Mononuclear cell (primary cell): ENCODE measurements around the gene SPATA6L. TPM values are rescaled to one million over a fixed set of nuclear protein-coding genes. Genes with fewer than 3 reads are reported as not detected.

Experiments used
- H3K27me3 ChIP-seq: 2 replicates; pipeline ENCODE4 v1.6.0; 2011; ENCODE audit warnings: low read length, control low read depth; ENCODE audit not compliant: insufficient read depth
- H3K4me1 ChIP-seq: 2 replicates; pipeline ENCODE4 v1.5.1; 2011; ENCODE audit warnings: mild to moderate bottlenecking, low read length, control low read depth; ENCODE audit not compliant: insufficient read depth
- H3K4me3 ChIP-seq: 2 replicates; pipeline ENCODE4 v1.5.1; 2011; ENCODE audit warnings: mild to moderate bottlenecking, low read length, moderate library complexity
- H3K9me3 ChIP-seq: 2 replicates; pipeline ENCODE4 v1.5.1; 2011; ENCODE audit warnings: low read depth, mild to moderate bottlenecking, control low read depth, low read length
- total RNA-seq: library from RNA; depleted of rRNA; stranded (reverse); fragments of >200 nt; gene quantifications from one replicate; pipeline ENCODE4 v1.2.3, GENCODE V29; 2012

Gene SPATA6L
- total RNA-seq, 1 donor, result 1.8 TPM

DNA sequence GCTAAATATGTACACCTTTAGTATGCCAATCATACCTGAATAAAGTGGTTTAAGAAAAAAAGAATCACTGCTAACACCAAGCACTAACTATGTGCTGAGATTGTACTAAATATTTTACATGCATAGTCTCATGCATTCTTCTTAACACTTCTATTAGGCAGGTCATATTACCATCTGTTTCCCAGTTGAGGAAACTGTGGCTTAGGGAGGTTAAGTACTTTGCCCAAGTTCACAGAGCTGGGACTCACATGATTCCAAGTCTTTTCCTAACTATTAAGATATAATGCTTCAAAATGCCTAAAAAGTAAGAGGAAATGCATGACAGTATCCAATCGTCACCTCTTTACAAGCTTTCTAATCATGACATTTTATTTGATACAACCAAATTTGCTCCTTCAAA, 73.4 kb downstream of the SPATA6L start:
- peaks cover 16% of the 10 kb centered on the region for H3K4me1 ChIP-seq
- H3K4me3 ChIP-seq, result no peak overlapping the region
- no peaks in the 10 kb centered on the region for H3K9me3 ChIP-seq
- no peaks in the 10 kb centered on the region for H3K27me3 ChIP-seq

DNA sequence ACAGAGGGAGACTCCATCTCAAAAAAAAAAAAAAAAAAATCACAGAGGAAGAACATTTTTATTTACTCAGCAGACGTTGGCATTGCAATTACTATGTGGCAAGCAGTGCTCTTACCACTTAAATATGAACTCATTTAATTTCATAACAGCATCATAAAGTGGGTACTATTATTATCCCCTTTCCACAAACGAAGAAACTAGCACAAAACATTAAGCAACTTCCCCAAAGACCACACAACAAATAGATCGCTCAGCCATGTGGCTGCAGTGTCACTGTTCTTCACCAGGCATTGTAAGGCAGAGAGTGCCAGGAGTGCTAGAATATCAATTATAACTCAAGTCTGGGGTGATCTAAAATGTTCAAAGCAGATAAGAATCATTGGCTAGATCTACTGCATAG, 74.0 kb downstream of the SPATA6L start:
- no peaks in the 10 kb centered on the region for H3K27me3 ChIP-seq
- no peak overlapping the region for H3K4me3 ChIP-seq
- peaks cover 16% of the 10 kb centered on the region for H3K4me1 ChIP-seq
- H3K9me3 ChIP-seq, result no peaks in the 10 kb centered on the region

DNA sequence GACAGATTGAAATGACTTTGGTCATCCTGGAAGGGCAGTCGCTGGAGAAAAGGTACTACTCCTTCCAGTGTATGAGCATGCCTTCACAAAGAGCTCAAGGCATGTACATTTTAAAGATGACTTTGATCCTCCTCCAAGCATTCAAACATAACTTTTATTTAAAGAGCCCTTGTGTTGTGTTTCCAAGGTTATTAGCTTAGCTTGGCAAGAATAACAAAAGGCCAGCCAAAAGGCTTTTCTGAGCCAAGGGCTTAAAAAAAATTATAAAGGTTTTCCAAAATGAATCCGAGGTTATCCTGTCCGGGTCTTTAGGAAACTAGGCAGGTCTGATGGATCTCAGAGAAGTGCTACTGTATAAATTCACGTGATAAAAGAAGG, 75.2 kb downstream of the SPATA6L start:
- Histone ChIP-seq H3K9me3 (no peaks in the 10 kb centered on the region), H3K4me1 (peaks cover 4% of the 10 kb centered on the region), H3K27me3 (no peaks in the 10 kb centered on the region), H3K4me3 (no peak overlapping the region)

DNA sequence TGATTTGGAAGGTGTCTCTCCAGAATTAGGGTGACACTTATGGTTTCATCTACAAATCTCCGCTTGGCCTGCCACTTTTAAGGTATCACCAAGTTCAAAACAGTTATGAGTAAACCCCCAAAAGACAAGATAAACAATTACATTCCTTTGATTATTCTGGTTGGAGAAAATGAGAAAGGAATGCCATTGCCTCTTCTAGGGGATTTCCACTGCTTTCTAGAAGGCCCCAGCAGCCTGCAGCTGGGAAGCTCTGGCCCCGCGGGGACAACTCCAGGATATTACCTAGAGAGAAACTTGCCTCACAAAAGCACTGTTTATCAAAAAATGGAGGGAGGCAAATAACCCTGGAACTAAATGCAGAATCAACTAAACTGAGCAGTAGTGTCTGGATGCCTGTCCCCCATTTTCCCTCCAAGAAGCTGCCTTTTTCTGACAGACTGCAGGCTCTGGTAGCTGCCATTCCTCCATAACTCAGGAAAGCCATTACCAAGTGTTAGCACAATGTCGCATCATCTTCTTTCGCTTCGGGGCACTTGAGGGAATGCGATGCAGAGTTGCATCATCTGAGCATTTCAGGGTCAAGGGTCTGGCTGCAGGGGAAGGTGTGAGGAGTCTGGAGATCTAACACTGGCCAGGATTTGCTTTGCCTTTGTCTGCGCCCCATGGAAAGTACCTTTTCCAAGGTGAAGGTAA, 75.7 kb downstream of the SPATA6L start:
- Histone ChIP-seq H3K4me3 (no peak overlapping the region), H3K27me3 (no peaks in the 10 kb centered on the region), H3K4me1 (no peaks in the 10 kb centered on the region), H3K9me3 (no peaks in the 10 kb centered on the region)

DNA sequence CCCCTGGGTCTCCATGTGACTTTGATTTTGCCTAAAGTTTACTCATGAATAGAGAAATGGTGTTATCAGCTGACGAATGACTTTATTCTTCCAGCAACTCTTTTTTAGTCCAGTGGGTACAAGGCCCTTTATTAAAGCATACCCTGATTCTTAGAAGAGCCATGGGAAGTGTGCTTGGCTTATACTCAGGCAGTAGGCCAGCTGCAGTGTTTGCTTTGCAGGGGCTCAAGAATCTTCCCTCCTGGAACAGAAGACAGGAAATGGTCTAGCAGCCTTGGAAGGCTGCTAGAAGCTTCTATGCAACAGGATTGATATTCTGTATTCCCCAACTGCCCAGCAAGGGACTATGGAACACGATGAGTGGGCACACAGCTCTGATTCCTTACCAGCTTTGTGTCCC, 77.6 kb downstream of the SPATA6L start:
- Histone ChIP-seq H3K4me1 (no peaks in the 10 kb centered on the region), H3K4me3 (no peak overlapping the region), H3K9me3 (no peaks in the 10 kb centered on the region), H3K27me3 (no peaks in the 10 kb centered on the region)

DNA sequence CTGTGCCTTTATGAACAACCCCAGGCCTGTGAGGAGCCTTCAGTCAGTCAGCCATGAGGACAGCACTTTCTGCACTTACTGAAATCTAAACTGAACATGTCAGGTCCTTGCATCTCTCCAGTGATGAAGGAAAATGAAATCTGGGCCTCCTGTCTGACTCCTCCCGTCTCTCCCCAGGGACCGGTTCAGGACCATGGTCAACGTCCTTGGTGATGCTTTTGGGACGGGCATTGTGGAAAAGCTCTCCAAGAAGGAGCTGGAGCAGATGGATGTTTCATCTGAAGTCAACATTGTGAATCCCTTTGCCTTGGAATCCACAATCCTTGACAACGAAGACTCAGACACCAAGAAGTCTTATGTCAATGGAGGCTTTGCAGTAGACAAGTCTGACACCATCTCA, 81.1 kb downstream of the SPATA6L start:
- H3K9me3 ChIP-seq, result no peaks in the 10 kb centered on the region
- H3K4me1 ChIP-seq, result no peaks in the 10 kb centered on the region
- H3K27me3 ChIP-seq, result no peaks in the 10 kb centered on the region
- H3K4me3 ChIP-seq, result no peak overlapping the region

DNA sequence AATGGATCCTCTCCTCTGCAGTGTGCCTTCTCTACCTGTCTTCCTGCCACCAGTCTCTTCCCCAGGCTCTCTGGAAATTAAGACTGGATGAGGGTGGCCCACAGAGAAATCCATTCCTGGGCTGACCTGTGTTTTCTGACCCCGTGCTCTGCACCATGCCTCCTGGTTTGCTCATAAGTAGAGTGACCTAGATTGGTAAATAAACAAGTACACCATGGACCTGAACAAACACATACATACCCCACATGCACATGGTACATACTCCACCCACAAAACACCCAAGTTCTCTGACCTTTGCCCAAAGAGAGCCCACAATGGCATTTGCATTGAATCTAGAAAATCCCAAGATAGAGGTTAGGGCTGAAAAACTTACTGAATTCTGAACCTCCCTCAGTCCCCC, 81.6 kb downstream of the SPATA6L start:
- no peak overlapping the region for H3K4me3 ChIP-seq
- no peaks in the 10 kb centered on the region for H3K4me1 ChIP-seq
- no peaks in the 10 kb centered on the region for H3K9me3 ChIP-seq
- no peaks in the 10 kb centered on the region for H3K27me3 ChIP-seq

DNA sequence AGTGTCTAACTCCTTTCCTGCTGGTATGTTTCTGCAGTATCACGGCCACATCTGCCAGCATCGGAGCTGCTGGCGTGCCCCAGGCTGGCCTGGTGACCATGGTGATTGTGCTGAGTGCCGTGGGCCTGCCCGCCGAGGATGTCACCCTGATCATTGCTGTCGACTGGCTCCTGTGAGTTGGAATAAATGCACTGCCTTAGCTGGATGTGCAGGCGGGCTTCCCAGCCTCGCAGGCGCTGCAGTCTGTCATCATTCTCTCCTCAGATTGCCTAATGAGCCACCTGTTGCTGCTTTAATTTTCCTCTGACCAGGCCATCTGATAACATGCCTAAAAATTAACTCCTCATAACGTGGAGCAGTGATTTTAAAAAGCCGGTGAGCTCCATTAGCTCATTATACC, 83.3 kb downstream of the SPATA6L start:
- Histone ChIP-seq H3K4me3 (no peak overlapping the region), H3K9me3 (no peaks in the 10 kb centered on the region), H3K4me1 (no peaks in the 10 kb centered on the region), H3K27me3 (no peaks in the 10 kb centered on the region)

DNA sequence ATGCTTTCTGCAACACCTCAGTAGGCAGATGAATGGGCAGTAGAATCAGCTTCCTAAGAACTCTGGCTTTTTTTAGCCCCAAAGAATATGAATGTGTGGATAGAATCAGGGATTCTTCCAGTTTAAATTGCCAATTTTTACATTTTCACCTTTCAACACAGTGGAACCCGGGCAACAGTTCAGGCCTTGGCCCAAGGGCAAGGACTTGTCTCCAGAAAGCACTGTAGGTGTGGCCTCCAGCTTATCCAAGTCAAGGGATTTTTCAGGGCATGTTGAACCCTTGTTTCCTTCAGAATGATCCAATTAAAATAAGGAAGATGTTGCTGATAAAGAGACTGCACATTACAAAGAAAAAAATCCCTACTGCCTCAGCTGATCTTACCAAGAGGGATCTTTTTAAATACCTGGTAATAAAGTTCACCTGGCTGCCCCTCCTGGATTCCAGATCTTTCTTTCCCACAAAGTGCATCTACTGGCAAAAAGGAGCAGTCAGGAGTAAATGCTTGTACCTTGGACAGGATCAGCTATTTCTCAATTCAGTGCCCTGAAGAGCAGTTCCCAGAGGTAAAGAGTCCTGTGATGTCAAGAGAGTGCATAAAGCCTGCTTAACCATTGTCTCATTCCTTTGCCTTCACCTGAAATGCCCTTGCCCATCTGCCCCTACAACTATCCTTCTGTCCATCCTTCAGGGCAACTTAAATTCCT, 84.3 kb downstream of the SPATA6L start:
- H3K27me3 ChIP-seq, result no peaks in the 10 kb centered on the region
- no peaks in the 10 kb centered on the region for H3K4me1 ChIP-seq
- no peak overlapping the region for H3K4me3 ChIP-seq

DNA sequence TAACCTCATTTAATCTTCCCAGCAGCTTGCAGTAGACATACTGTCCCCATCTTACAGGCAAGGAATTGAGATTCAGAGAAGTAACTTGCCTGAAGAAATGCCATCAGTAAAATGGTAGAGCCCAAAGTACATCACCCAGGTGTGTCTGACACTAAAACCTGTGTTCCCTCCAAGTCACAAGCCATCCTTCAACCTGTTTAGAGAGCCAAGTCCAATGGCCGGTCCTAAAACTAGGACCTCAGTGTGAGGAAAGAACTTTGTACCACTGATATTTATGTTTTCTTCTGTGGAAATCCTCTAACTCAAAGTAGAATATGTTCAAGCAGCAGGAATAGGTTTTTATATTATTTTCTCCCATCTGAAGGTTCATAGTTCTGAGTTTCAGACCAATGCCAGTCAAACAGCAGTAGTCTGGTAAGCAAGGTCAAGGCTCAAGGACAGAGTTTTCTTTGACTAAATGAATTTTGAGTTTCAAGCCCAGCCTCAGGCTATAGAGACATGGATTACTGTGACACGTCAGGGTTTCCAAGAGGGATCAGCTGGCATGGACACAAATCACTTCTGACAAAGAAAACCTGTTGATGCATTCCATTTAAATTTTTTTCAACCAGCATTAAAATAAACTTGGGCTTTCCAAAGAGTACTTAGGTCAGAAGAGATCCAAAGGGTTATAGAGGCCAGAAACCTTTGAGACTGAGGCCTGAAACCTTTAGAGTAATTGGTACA, 85.1 kb downstream of the SPATA6L start:
- H3K4me3 ChIP-seq, result no peak overlapping the region

More for the DNA sequence above, 84.3 kb downstream of the SPATA6L start:
- no peaks in the 10 kb centered on the region for H3K9me3 ChIP-seq

DNA sequence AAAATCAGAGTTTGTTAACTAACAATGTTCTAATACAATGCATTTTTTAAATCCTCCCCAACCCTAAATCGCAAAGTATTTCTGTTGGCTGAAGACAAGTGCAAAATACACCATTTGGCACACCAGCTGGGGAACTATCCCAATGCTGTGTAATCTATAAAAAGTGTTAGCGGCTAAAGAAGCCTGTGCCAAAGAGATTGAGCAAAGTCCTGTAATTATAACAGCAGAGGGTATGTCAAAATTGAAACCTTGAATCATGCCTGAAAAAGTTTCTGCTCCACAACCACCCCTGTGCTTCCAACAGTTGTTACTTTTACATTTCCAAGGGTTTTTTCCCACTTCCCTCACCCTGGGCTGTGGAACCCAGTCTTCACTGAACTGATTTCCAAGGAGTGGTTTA, 87.3 kb downstream of the SPATA6L start:
- Histone ChIP-seq H3K4me1 (no peaks in the 10 kb centered on the region), H3K9me3 (no peaks in the 10 kb centered on the region), H3K27me3 (no peaks in the 10 kb centered on the region), H3K4me3 (no peak overlapping the region)

More for the DNA sequence above, 85.1 kb downstream of the SPATA6L start:
- Histone ChIP-seq H3K9me3 (no peaks in the 10 kb centered on the region), H3K27me3 (no peaks in the 10 kb centered on the region), H3K4me1 (no peaks in the 10 kb centered on the region)

DNA sequence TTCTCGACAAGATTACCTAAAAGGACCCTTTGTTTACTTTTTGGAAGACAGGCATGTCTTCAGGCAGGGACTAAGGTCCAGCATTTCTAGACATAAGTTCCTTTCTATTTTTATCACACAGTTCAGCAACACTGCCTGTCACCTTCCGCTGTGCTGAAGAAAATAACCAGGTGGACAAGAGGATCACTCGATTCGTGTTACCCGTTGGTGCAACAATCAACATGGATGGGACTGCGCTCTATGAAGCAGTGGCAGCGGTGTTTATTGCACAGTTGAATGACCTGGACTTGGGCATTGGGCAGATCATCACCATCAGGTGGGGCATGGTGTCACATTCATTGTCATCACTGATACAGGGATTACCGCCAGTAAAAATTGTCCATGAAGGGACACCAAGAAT, 89.8 kb downstream of the SPATA6L start:
- no peak overlapping the region for H3K4me3 ChIP-seq
- no peaks in the 10 kb centered on the region for H3K9me3 ChIP-seq
- no peaks in the 10 kb centered on the region for H3K4me1 ChIP-seq
- H3K27me3 ChIP-seq, result no peaks in the 10 kb centered on the region

DNA sequence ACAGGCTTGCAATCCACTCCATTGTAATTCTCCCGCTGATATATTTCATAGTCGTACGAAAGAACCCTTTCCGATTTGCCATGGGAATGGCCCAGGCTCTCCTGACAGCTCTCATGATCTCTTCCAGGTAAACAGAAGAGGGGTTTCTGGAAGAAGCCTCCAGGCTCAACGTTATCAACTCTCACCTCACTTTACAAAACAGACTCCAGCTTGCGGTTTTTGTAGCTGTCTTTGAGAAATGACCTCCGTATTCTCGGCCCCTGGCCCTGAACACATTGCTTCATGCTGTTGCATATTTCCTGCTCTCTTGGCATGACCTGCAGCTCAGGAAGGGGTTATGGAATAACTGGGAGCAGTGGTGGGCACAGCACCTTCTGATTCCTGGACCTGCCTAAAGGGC, 90.3 kb downstream of the SPATA6L start:
- Histone ChIP-seq H3K27me3 (no peaks in the 10 kb centered on the region), H3K4me1 (no peaks in the 10 kb centered on the region), H3K9me3 (no peaks in the 10 kb centered on the region), H3K4me3 (no peak overlapping the region)

DNA sequence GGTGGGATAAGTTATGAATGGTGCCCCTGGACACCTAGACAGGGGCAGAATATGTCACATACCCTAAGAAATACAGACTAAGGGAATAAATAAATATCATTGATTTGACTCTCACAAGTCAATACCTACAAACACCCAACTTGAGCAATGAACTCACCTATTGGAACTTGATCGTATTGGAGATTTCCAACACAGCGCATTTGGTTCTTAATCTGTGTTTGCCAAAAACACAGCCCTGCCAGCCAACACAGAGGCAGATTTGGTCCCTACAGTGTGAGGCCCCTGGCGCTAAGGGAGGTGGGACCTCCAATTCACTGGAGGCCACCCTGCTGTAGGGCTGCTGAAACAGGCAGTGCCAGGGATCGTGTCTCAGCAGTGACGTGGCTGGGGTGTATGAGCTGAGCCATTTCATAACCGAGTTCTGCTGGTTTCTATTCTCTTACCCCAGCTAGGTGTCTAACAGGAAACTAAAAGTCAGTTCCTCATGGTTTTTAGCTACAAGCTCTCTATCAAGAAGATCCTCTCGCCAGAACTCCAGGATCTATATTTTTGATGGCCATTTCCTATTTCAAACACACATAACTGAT, 91.5 kb downstream of the SPATA6L start:
- H3K9me3 ChIP-seq, result no peaks in the 10 kb centered on the region
- no peaks in the 10 kb centered on the region for H3K27me3 ChIP-seq
- no peak overlapping the region for H3K4me3 ChIP-seq
- H3K4me1 ChIP-seq, result no peaks in the 10 kb centered on the region

DNA sequence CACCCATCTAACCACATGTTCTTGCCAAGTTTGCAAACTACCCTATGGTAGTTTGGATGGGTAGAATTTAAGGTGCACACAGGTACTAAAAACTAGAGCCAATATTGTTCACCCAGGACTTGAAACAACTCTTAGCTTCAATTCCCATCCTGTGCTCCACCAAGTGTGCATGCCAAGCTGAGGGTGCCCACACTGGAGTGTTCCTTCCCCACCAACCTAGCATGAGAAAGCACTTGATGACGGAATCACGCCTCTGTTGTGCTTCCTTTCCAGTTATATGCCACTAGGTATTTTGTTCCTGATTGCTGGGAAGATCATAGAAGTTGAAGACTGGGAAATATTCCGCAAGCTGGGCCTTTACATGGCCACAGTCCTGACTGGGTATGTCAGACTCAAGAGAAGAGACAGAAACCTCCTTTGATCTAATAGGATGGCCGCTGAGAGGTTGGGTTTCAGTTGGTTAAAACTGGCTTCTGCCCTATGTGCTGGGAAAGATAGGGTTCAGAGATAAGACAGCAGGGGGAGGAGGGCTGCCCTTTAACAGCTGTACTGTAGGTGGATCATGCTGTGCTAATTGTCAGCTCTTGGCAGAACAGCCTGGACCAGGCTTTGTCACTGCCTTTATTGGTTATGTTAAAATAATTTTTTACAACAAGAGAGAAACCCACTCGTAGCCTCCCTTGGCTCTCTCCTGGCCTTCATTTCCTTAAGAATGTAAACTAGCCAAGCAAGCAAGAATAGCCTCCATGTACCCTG, 92.5 kb downstream of the SPATA6L start:
- H3K4me1 ChIP-seq, result no peaks in the 10 kb centered on the region
- H3K27me3 ChIP-seq, result no peaks in the 10 kb centered on the region
- H3K4me3 ChIP-seq, result no peak overlapping the region
- H3K9me3 ChIP-seq, result no peaks in the 10 kb centered on the region
